Activated T-cell treated with anti-CD3 and anti-CD28 coated beads, Interleukin-2, amount 50 U/mL, for 4 hours (primary cell): ENCODE measurements around the gene DGKH. TPM values are rescaled to one million over a fixed set of nuclear protein-coding genes. Genes with fewer than 3 reads are reported as not detected.

Source experiments
- ATAC-seq, 2 donors: fragments of 200-7000 bp; cut with Tn5 transposase; one replicate each; pipeline ENCODE4 v1.10.0; 2021
- DNase-seq: peaks from one replicate; pipeline ENCODE4 v3.0.0-alpha.2; 2020
- H3K27me3 Mint-ChIP-seq: one replicate; pipeline ENCODE4 v1.8.0; 2021; ENCODE audit warnings: low read depth, mixed read lengths
- H3K36me3 Mint-ChIP-seq: one replicate; pipeline ENCODE4 v1.8.0; 2022; ENCODE audit warnings: mixed read lengths; ENCODE audit not compliant: insufficient read depth
- H3K4me1 Mint-ChIP-seq: one replicate; pipeline ENCODE4 v1.8.0; 2021; ENCODE audit warnings: low read depth, mixed read lengths
- H3K4me3 Mint-ChIP-seq: one replicate; pipeline ENCODE4 v1.8.0; 2021; ENCODE audit warnings: mild to moderate bottlenecking, moderate library complexity, mixed read lengths
- H3K9me3 Mint-ChIP-seq: one replicate; pipeline ENCODE4 v1.8.0; 2021; ENCODE audit warnings: mixed read lengths
- total RNA-seq, 3 donors: library from RNA; stranded (reverse); gene quantifications; one replicate each; pipeline ENCODE4 v1.2.1, GENCODE V29; 2021

Gene DGKH
- total RNA-seq, 3 donors from 2014 or later = 5.1 to 5.7 (median 5.6) TPM

DNA sequence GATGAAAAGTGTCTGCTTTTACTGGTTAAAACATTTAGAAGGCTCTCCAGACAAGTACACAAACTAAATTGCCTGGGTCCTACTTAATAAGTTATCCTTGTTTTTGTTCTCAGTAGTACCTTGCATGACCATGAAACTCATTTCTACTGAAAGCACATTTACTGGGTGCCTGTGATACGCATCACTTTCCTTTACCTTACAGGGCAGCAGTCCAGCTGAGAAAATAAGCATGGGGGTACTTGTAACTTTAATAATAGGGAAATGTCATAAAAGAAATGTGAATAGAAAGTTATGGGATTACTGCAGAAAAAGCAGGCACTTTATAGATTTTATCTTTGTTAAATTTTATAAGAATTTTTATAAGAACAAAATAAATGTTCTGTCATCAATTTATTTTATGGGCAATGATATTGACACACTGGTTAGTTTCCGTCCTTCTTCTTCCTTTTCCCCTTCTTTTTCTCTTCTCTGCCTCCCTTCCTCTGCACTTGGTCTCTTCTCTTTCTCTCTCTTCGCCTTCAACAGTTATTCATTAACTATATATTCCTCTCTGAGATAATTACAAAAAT is 116.2 kb downstream of the DGKH start:
- Mint-ChIP-seq H3K4me1 (no peaks in the 10 kb centered on the region), H3K4me3 (no peak overlapping the region), H3K27me3 (no peaks in the 10 kb centered on the region), H3K9me3 (no peaks in the 10 kb centered on the region), H3K36me3 (peaks cover 35% of the 10 kb centered on the region)
- DNase-seq (no peak), ATAC-seq (no peak)

DNA sequence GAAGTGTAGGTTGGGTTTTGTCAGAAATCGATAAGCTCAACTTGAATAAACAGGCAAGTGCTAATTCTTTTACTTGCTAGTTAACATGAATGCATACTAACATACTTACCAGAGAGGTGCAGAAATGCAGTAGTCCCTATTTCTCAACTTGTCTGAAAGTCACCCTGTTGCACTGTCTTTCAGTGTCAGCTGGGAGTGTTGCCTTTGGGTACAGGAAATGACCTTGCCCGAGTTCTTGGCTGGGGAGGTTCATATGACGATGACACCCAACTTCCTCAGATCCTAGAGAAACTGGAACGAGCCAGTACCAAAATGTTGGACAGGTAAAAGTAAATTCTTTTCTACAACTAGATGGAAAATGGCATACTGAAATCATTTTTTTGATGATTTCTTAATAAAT is 120.0 kb downstream of the DGKH start:
- H3K27me3 Mint-ChIP-seq = no peaks in the 10 kb centered on the region
- H3K4me1 Mint-ChIP-seq = no peaks in the 10 kb centered on the region
- H3K9me3 Mint-ChIP-seq = no peaks in the 10 kb centered on the region
- ATAC-seq = no peak
- peaks cover 23% of the 10 kb centered on the region for H3K36me3 Mint-ChIP-seq
- no peak overlapping the region for H3K4me3 Mint-ChIP-seq
- DNase-seq = no peak

DNA sequence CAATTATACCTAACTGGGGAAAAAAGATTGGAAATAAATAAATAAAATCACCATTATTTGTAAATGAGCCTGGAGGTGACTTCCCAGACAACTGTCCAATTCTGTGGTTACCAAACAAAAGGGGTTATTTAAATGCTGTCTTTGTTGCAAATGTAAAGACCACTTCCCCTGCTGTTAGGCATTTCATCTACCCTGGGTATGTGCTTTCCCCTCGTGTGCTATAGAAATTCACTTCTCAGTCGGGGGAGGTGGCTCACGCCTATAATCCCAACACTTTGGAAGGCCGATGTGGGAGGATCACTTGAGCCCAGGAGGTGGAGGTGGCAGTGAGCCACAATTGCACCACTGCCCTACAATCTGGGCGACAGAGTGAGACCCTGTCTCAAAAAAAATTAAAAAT is 121.6 kb downstream of the DGKH start:
- no peak for ATAC-seq
- H3K9me3 Mint-ChIP-seq = no peaks in the 10 kb centered on the region
- H3K27me3 Mint-ChIP-seq = no peaks in the 10 kb centered on the region
- H3K4me3 Mint-ChIP-seq = no peak overlapping the region
- peaks cover 3% of the 10 kb centered on the region for H3K4me1 Mint-ChIP-seq
- DNase-seq = no peak
- H3K36me3 Mint-ChIP-seq = peaks cover 32% of the 10 kb centered on the region

DNA sequence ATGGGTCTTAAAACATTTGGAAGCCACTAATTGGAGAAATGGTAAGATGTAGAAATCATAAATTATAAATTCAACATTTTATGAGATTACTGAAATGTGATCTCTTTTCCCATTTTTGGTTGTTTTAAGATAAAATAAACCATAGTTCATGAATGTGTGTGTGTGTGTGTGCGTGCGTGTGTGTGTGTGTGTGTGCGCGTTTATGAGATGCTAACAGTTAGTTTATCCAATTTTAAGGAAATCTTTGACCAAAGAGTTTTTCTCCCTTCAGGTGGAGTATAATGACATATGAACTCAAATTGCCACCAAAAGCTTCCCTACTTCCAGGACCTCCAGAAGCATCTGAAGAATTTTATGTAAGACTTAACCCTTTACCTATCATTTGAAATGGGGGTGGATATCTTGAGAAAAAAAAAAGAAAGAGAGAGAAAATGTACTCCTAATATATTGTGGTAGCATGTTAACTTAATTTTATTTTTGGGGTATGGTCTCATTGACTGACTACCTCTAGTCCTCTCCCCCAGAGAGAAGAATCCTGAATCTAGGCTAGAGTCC is 125.4 kb downstream of the DGKH start:
- Mint-ChIP-seq H3K27me3 (no peaks in the 10 kb centered on the region), H3K9me3 (no peaks in the 10 kb centered on the region), H3K4me3 (no peak overlapping the region), H3K4me1 (peaks cover 10% of the 10 kb centered on the region), H3K36me3 (peaks cover 28% of the 10 kb centered on the region)
- no peak for ATAC-seq
- DNase-seq = no peak

DNA sequence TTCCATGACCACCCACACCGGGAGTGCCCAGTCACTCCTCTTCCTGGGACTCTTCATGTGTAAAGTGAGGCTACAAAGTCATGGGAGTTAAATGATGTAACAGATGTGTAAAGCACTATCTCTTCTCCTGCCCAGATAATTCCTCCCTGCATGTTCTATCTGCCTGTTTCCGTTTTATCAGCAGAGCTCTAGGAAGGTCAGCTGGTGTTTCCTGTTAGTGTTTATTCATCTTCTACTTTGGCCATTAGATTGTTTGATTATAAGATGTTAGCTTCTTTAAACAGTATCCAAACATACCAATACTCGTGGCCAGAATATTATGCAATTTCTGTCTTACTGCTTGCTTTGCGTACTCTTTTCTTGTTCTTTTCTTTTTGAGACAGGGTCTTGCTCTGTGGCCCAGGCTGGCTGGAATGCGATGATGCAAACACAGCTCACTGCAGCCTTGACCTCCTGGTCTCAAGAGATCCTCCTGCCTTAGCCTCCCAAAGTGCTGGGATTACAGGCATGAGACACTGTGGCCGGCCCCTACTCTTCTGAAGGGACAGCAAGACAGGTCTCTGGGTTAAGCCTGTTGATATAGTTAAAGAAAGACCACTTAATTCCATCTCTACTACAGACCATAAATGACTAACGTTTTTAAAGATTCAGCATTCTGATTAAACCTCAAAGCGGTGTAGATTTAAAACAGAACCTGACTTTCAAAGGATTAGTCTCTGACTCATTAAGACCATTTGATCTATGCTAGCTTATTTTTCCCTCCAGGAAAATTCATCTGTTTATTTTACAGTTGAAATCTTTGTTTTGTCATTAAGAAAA is 126.1 kb downstream of the DGKH start:
- ATAC-seq (no peak), DNase-seq (no peak)
- Mint-ChIP-seq H3K36me3 (peaks cover 26% of the 10 kb centered on the region), H3K9me3 (no peaks in the 10 kb centered on the region), H3K4me1 (peaks cover 10% of the 10 kb centered on the region), H3K27me3 (no peaks in the 10 kb centered on the region), H3K4me3 (no peak overlapping the region)

DNA sequence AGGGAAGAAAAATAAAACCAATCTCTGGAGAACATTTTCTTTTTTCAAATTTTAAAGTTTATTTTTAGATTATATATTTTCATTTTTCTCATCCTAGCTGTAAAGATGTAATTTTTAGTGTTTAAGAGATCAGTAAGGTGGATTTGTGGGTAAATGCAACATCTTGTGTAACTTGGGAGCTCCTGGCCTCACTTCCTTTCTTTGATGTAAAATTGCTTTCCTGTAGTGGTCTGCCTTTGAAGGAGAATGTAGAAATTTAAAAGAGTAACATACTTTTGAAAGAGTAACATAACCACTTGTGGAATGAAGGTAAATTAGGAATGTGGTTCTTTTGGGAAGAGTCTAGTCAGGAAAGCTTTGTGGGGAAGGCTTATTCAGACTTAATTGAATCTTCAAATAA is 127.8 kb downstream of the DGKH start:
- H3K27me3 Mint-ChIP-seq = no peaks in the 10 kb centered on the region
- no peak for ATAC-seq
- H3K9me3 Mint-ChIP-seq = no peaks in the 10 kb centered on the region
- no peak for DNase-seq
- peaks cover 25% of the 10 kb centered on the region for H3K36me3 Mint-ChIP-seq
- no peak overlapping the region for H3K4me3 Mint-ChIP-seq
- peaks cover 10% of the 10 kb centered on the region for H3K4me1 Mint-ChIP-seq

DNA sequence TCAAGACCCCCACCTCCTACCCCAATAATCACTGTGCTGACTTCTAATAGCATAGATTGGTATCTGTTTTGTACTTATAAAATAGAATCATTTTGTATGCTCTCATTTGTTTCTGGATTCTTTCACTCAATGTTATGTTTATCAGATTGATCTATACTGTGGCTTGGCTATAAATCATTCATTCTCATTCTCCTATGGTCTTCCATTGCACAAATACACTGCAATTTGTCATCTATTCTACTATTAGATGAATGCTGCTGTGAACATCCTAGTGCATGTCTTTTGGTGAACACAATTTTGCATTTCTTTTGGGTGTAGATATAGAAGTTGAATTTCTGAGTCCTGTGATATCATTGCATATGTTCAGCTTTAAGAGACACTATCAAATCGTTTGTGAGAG is 128.7 kb downstream of the DGKH start:
- ATAC-seq (no peak), DNase-seq (no peak)
- Mint-ChIP-seq H3K27me3 (no peaks in the 10 kb centered on the region), H3K9me3 (no peaks in the 10 kb centered on the region), H3K36me3 (peaks cover 26% of the 10 kb centered on the region), H3K4me1 (peaks cover 10% of the 10 kb centered on the region), H3K4me3 (no peak overlapping the region)

DNA sequence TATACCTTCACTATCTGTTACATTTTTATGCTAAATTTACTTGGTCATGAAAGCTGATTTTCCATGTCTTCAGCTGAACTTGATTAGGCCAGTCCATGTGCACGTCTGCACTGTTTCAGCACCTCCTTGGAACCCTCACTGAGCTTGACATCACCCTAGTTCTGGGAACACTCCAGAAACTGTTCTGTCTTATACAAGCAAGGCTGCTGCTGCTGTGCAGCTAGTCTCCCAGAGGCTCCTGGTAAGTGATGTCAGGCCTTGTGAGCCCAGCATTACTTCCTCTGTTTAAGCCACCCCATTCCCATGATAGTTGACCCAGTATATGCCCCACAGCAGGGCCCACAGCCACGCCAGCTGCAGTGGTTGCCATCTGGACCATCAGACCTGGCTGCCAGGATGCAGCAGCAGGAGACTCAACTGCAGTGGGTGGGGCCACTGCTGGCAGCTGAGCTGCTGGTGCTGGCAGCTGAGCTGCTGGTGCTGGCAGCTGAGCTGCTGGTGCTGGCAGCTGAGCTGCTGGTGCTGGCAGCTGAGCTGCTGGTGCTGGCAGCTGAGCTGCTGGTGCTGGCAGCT is 133.0 kb downstream of the DGKH start:
- DNase-seq (no peak), ATAC-seq (no peak)
- Mint-ChIP-seq H3K9me3 (no peaks in the 10 kb centered on the region), H3K4me1 (peaks cover 3% of the 10 kb centered on the region), H3K27me3 (no peaks in the 10 kb centered on the region), H3K4me3 (no peak overlapping the region), H3K36me3 (peaks cover 16% of the 10 kb centered on the region)

DNA sequence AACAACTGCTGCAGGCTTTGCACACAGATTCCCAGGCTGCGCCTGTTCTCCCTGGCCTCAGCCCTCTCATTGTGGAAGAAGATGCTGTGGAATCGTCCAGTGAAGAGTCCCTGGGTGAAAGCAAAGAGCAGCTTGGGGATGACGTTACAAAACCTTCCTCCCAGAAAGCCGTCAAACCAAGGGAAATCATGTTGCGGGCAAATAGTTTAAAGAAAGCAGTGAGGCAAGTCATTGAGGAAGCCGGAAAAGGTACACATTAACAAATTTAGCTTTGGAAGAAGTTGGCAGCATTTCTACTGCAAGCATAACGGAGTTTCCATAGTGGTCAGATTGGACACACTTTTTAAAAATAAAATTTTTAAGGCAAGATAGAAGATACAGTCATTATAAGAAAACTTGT is 140.6 kb downstream of the DGKH start:
- Mint-ChIP-seq H3K9me3 (no peaks in the 10 kb centered on the region), H3K4me3 (no peak overlapping the region), H3K36me3 (peaks cover 31% of the 10 kb centered on the region), H3K4me1 (no peaks in the 10 kb centered on the region), H3K27me3 (no peaks in the 10 kb centered on the region)
- DNase-seq (no peak), ATAC-seq (no peak)

DNA sequence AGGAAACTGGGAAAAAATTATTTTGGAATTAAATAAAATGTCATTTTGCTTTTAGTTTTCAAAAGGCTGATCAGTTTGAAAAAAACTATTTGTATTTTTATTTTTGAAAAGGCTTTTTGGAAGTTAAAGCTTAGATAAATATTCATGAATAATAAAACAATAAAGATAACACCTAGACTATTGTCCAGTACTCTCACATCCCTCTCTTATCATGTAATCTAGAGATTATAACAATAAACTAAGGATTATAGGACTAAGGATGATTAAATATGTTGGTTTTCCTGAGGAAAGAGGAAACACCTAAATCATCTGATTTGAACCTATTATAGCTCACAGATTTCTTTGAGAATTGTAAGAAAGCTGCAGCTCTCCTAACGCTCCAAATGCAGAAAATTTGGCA is 142.1 kb downstream of the DGKH start:
- no peaks in the 10 kb centered on the region for H3K9me3 Mint-ChIP-seq
- no peak for DNase-seq
- no peak overlapping the region for H3K4me3 Mint-ChIP-seq
- H3K27me3 Mint-ChIP-seq = no peaks in the 10 kb centered on the region
- ATAC-seq = no peak
- peaks cover 40% of the 10 kb centered on the region for H3K36me3 Mint-ChIP-seq
- no peaks in the 10 kb centered on the region for H3K4me1 Mint-ChIP-seq

DNA sequence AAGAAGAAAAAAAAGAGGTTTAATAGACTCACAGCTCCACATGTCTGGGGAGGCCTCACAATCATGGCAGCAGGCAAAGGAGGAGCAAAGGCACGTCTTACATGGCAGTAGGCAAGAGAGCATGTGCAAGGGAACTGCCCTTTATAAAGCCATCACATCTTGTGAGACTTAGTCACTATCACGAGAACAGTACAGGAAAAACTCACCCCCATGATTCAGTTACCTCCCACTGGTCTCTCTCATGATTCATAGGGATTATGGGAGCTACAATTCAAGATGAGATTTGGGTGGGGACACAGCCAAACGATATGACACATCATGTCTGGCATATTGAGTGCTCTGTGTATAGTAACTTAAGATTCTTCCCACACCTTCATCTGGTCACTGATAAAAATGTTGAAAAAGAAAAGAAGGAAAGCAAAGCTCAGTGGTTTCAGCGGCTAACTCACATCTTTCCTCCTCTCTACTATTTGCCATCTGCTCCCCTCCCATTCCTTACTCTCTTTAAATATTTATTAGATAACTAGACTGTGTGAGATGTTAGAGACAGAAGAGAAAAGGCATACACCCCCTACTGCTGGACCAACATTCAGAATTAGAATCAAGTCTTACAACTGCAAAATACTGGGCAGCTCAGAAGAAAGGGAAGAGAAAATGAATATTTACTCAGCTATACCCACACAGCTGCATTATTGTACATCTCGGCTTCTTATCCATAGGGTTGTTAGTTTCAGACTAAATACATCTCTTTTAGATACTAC is 163.4 kb downstream of the DGKH start:
- peaks cover 33% of the 10 kb centered on the region for H3K36me3 Mint-ChIP-seq
- ATAC-seq (no peak), DNase-seq (no peak)
- H3K4me1 Mint-ChIP-seq = no peaks in the 10 kb centered on the region
- H3K9me3 Mint-ChIP-seq = no peaks in the 10 kb centered on the region
- H3K4me3 Mint-ChIP-seq = no peak overlapping the region
- no peaks in the 10 kb centered on the region for H3K27me3 Mint-ChIP-seq

DNA sequence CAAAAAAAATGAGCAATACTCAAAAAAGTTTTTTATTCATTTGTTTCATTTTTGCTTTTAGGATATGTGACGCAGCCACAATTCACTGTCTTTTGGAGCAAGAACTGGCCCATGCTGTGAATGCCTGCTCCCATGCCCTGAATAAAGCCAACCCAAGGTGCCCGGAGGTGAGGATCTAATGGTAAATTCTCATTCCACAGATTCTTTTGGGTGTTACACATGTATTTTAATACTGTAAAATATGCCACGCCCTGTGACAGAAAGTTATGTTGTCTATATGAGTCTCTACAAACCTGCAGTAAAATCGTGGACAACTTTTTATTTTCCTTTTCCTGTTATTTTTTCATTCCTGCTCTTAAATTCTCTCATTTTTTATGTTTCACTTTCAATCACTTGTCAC is 166.0 kb downstream of the DGKH start:
- Mint-ChIP-seq H3K4me3 (no peak overlapping the region), H3K27me3 (no peaks in the 10 kb centered on the region), H3K9me3 (no peaks in the 10 kb centered on the region), H3K4me1 (no peaks in the 10 kb centered on the region), H3K36me3 (peaks cover 38% of the 10 kb centered on the region)
- ATAC-seq (no peak), DNase-seq (no peak)

DNA sequence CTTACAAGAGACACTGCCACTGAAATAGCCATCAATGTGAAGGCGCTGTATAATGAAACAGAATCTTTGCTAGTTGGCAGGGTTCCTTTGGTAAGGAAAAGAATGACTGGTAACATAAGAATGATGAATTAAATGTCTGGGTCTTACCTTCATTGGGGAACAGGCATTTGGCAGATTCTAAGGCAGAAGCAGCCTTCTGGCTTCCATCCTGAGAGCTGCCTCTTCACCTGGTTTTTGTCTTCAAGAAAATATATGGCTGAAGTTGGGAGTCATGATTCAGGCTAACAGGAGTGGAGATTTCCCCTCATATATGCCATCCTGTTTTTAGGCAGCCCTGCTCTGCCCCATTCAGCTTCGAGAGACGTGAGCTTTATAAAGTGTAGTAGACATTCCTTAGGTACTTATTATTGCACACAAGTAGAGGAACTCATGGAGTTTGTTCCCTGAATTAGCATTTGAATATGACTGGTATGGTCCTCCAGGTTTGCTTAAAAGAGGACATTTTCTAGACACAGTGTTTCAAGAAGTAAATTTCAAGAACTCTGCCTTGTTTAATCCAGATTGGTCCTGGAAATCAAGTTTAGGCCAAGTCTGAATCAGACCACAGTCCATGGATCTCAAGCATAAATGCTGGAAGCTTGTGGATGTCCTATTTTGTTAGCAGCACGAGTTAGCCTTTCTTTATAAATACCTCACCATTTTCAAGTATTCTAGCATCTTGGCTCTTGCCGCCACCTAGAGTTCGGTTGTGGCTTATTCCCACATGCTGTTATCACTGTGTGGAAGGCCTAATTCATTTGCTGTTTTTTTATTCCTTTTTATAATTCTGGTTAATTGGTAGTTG is 167.4 kb downstream of the DGKH start:
- Mint-ChIP-seq H3K9me3 (no peaks in the 10 kb centered on the region), H3K4me3 (no peak overlapping the region), H3K36me3 (peaks cover 36% of the 10 kb centered on the region), H3K27me3 (no peaks in the 10 kb centered on the region), H3K4me1 (no peaks in the 10 kb centered on the region)
- ATAC-seq (no peak), DNase-seq (peak; percentile 6)

DNA sequence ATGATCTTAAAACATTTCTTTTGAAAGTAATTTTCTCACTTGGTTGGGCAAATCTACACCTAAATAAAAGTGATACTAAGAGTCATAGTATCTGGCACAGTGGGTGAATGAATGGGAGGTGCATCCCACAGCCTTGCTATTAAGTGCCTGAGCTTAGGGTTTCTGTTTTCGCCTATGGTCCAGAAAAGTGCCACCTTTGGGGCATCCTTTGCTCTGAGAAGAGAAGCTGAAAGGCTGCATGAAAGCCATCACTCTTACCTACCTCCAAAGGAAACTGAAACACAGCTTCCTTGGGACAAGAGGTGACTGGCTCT is 167.9 kb downstream of the DGKH start:
- ATAC-seq (no peak), DNase-seq (no peak)
- Mint-ChIP-seq H3K27me3 (no peaks in the 10 kb centered on the region), H3K9me3 (no peaks in the 10 kb centered on the region), H3K4me3 (no peak overlapping the region), H3K4me1 (no peaks in the 10 kb centered on the region), H3K36me3 (peaks cover 38% of the 10 kb centered on the region)
